ENCODE measurements around the gene SDHAF2.
"Not testable (repeated sequence)": the region's sequence is repeated elsewhere in the genome, so short reads cannot be mapped to it uniquely, and the experiment has no call there.

Gene SDHAF2

DNA sequence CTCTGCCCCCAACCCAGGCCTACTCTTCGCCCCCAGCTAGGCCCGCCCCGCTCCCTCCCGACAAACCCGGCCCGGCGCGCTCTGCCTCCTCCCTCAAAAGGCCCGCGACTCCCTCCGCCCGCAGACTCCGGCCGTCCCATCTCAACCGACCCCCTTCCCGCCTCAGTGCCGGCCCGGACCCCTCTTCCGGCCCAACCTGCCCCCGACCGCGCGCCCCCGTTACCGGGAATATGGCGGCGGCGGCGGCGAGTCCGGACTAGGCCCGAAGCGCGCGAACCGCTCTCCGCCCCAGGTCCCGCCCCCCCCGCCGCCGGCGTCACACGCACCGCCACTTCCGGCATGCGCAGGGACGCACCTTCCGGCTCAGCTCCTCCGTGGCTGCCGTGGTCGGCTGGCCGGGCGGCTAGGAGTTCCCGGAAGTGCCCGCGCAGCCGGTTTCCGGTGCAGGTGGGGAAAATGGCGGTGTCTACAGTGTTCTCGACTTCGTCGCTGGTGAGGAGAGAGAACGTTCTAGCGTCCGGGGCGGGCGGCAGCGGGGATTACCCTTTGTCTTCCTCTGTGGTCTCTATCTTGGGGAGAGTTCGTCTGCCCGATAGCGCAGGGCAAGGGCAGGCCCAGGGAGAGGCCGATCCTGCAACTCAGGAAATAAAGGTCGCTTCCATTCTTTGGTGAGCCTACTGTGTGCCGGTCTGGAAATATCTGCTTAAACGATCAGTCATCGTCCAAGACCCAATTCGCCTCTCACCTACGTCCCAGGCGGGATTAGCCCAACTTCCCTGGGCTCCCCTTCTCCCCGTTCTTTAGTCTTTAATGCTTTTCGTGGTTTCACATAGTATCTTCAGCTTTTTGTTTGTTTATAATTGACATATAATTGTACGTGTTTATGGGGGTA lies at the start of gene SDHAF2, which contains the start of gene CPSF7:
SDHAF2 (plus strand) TSS at position 434 of the 892 bp plus-strand sequence; CDS start at position 457, 23 bp downstream.
CPSF7 (minus strand) TSS at position 285 of the 892 bp plus-strand sequence. CDS start 740 bp downstream, outside the sequence.
- H3K9me3 ChIP-seq: 0 out of 2 replicates have a peak, but pooled peaks cover under 1% of the 10 kb centered on the region
- peak; percentile 85 to 98 for DNase-seq (ENCODE audit: low spot score in 2 of 2)
- H3K4me1 ChIP-seq: peaks cover 8% of the 10 kb centered on the region; the same call in 1 of the 2 replicates
- peaks cover 40% of the 10 kb centered on the region for H3K36me3 ChIP-seq (replicated peaks)
- in situ Hi-C loops (cut with MboI; ENCODE audit: low sequenced_read_pairs): no loop called here
- H3K27me3 ChIP-seq (ENCODE audit: low read depth): no peaks in the 10 kb centered on the region
- H3K4me3 ChIP-seq: peak within 1 kb of the TSS; percentile 97

GRCh38 chr11:61380884-61381283 lies 49.0 kb upstream of the SDHAF2 start:
- DNase-seq (ENCODE audit: low spot score in 2 of 2): no peak
- Histone ChIP-seq H3K4me1 (no peaks in the 10 kb centered on the region), H3K27me3 (ENCODE audit: low read depth) (no peaks in the 10 kb centered on the region), H3K36me3 (replicated peaks) (no peaks in the 10 kb centered on the region; the same call in 1 of the 2 replicates), H3K9me3 (no peaks in the 10 kb centered on the region), H3K4me3 (no peak overlapping the region)
- in situ Hi-C loops (cut with MboI; ENCODE audit: low sequenced_read_pairs): no loop called here

GRCh38 chr11:61383859-61384258 lies 46.1 kb upstream of the SDHAF2 start:
- DNase-seq (ENCODE audit: low spot score in 2 of 2); H3K4me1 ChIP-seq; H3K9me3 ChIP-seq; H3K36me3 ChIP-seq (replicated peaks); H3K4me3 ChIP-seq; in situ Hi-C loops (cut with MboI; ENCODE audit: low sequenced_read_pairs); H3K27me3 ChIP-seq (ENCODE audit: low read depth): not testable (repeated sequence)

- H3K4me3 ChIP-seq: no peak overlapping the region
- in situ Hi-C loops (cut with MboI; ENCODE audit: low sequenced_read_pairs): loop anchor here (5.0 kb wide), 1 partner anchor 47 kb away; no protein-coding TSS in a partner anchor
- H3K9me3 ChIP-seq: no peaks in the 10 kb centered on the region; the same call in 1 of the 2 replicates
- no peaks in the 10 kb centered on the region for H3K27me3 ChIP-seq (ENCODE audit: low read depth)
- H3K4me1 ChIP-seq: no peaks in the 10 kb centered on the region
- DNase-seq (ENCODE audit: low spot score in 2 of 2): no peak
- no peaks in the 10 kb centered on the region; the same call in 1 of the 2 replicates for H3K36me3 ChIP-seq (replicated peaks)
These were observed 45.4 kb upstream of the SDHAF2 start for GRCh38 chr11:61384271-61385242.

GRCh38 chr11:61390161-61390560 lies 39.8 kb upstream of the SDHAF2 start:
- Histone ChIP-seq H3K4me3 (no peak overlapping the region), H3K27me3 (ENCODE audit: low read depth) (no peaks in the 10 kb centered on the region), H3K36me3 (replicated peaks) (peaks cover 4% of the 10 kb centered on the region), H3K9me3 (no peaks in the 10 kb centered on the region; the same call in 1 of the 2 replicates), H3K4me1 (peaks cover 10% of the 10 kb centered on the region)
- no peak for DNase-seq (ENCODE audit: low spot score in 2 of 2)
- in situ Hi-C loops (cut with MboI; ENCODE audit: low sequenced_read_pairs): no loop called here

DNA sequence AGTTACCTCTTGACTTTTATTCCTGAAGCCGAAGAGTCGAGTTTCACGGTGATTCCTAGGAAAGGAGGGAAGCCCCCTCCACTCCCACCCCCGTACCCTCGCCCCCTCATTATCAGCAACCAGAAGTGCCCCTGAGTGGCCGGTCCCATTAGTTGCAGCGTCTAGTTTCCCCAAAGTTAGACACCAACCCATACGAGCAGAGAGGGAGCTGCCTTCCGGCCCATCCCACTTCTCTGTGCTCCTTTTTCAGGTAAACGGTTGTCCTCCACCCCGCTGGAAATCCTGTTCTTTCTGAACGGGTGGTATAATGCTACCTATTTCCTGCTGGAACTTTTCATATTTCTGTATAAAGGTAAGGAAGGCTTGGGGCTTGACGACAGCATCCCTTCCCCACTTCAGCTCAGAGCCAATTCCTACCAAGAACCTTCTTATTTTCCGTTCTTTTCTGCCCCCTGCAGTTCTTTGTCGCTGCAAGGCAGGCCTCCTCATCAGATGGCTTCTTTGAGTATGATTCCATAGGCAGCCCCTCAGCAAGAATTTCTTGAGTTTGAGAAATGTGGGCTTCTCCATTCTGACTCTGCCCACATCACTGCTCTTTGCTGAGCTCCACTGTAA lies 36.8 kb upstream of the SDHAF2 start:
- in situ Hi-C loops (cut with MboI; ENCODE audit: low sequenced_read_pairs): no loop called here
- DNase-seq (ENCODE audit: low spot score in 2 of 2): peak; percentile 35 to 39
- peak overlapping the region; percentile 58 for H3K4me3 ChIP-seq

DNA sequence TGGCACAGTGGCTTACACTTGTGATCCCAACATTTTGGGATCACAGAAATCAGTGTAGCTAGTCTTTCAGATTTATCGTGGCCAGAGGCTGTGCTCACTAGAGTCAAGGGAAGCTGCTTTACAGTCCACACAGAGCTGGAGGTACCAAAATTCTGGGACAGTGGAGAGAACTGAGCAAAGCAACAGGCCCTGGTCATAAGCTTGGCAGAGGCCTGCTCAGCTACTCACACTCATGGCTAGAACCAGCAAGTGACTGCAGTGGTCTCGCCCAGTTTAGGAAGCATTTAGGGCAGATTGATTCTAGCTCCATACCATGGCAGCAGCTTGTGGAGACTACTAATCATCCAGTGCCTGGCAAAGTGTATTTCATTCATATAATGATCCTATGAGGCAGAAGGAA lies 28.8 kb upstream of the SDHAF2 start:
- Histone ChIP-seq H3K9me3 (no peaks in the 10 kb centered on the region), H3K27me3 (ENCODE audit: low read depth) (no peaks in the 10 kb centered on the region), H3K4me3 (no peak overlapping the region), H3K36me3 (replicated peaks) (peaks cover 65% of the 10 kb centered on the region), H3K4me1 (no peaks in the 10 kb centered on the region)
- no peak for DNase-seq (ENCODE audit: low spot score in 2 of 2)
- in situ Hi-C loops (cut with MboI; ENCODE audit: low sequenced_read_pairs): no loop called here

More for the DNA sequence above, 36.8 kb upstream of the SDHAF2 start:
- Histone ChIP-seq H3K27me3 (ENCODE audit: low read depth) (no peaks in the 10 kb centered on the region), H3K4me1 (peaks cover 10% of the 10 kb centered on the region), H3K36me3 (replicated peaks) (peaks cover 9% of the 10 kb centered on the region), H3K9me3 (no peaks in the 10 kb centered on the region; the same call in 1 of the 2 replicates)

- H3K4me3 ChIP-seq: no peak overlapping the region
- no peaks in the 10 kb centered on the region for H3K4me1 ChIP-seq
- in situ Hi-C loops (cut with MboI; ENCODE audit: low sequenced_read_pairs): no loop called here
- no peaks in the 10 kb centered on the region for H3K27me3 ChIP-seq (ENCODE audit: low read depth)
- no peak for DNase-seq (ENCODE audit: low spot score in 2 of 2)
- H3K36me3 ChIP-seq (replicated peaks): peaks cover 69% of the 10 kb centered on the region
- no peaks in the 10 kb centered on the region for H3K9me3 ChIP-seq
These were observed 28.4 kb upstream of the SDHAF2 start for GRCh38 chr11:61401573-61401972.

DNA sequence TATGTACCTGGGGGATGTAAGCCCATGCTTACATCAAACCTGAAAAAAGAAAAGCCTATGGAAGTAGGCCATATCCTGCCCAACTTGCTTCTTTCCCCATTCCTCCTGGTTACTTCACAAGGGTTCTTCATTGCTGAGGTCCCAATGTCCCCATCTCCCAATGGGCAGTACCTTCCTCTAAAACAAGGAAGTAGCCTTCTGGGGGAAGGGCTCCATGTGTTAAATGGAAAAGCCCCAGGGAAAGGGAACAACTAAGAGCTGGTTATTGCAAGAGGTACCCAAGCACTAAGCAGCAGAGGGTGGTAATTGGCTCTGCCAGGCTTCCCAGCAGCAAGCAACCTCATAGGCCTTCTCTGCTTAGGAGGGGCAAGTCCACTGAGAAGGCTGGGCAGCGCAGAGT lies 26.3 kb upstream of the SDHAF2 start:
- Histone ChIP-seq H3K4me1 (no peaks in the 10 kb centered on the region), H3K27me3 (ENCODE audit: low read depth) (no peaks in the 10 kb centered on the region), H3K4me3 (no peak overlapping the region), H3K9me3 (no peaks in the 10 kb centered on the region), H3K36me3 (replicated peaks) (peaks cover 78% of the 10 kb centered on the region)
- in situ Hi-C loops (cut with MboI; ENCODE audit: low sequenced_read_pairs): no loop called here
- DNase-seq (ENCODE audit: low spot score in 2 of 2): no peak

- no peak for DNase-seq (ENCODE audit: low spot score in 2 of 2)
- Histone ChIP-seq H3K4me1 (no peaks in the 10 kb centered on the region), H3K36me3 (replicated peaks) (peaks cover 82% of the 10 kb centered on the region), H3K9me3 (no peaks in the 10 kb centered on the region), H3K4me3 (no peak overlapping the region), H3K27me3 (ENCODE audit: low read depth) (no peaks in the 10 kb centered on the region)
- in situ Hi-C loops (cut with MboI; ENCODE audit: low sequenced_read_pairs): no loop called here
These were observed 25.8 kb upstream of the SDHAF2 start for GRCh38 chr11:61404103-61404502.

DNA sequence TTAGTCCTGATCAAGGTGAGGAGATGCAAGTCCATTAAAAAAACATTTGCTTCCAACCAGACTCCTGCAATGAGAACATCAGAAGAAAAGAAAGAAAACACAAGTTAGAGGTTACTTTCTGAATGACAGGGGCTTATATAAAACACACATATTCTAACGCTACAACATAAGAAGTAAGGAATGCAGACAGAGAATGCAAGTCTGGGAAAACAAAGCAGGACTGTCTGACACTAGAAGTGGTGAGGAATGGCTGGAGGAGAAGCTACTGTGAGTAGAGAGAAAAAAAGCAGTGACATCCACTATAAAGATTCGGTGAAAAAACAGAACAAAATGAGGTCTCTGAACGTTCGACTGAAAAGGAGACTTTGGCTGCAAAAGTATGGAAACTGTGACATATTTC lies 25.3 kb upstream of the SDHAF2 start:
- Histone ChIP-seq H3K4me3 (no peak overlapping the region), H3K36me3 (replicated peaks) (peaks cover 87% of the 10 kb centered on the region), H3K9me3 (no peaks in the 10 kb centered on the region), H3K4me1 (no peaks in the 10 kb centered on the region), H3K27me3 (ENCODE audit: low read depth) (no peaks in the 10 kb centered on the region)
- in situ Hi-C loops (cut with MboI; ENCODE audit: low sequenced_read_pairs): no loop called here
- DNase-seq (ENCODE audit: low spot score in 2 of 2): no peak

DNA sequence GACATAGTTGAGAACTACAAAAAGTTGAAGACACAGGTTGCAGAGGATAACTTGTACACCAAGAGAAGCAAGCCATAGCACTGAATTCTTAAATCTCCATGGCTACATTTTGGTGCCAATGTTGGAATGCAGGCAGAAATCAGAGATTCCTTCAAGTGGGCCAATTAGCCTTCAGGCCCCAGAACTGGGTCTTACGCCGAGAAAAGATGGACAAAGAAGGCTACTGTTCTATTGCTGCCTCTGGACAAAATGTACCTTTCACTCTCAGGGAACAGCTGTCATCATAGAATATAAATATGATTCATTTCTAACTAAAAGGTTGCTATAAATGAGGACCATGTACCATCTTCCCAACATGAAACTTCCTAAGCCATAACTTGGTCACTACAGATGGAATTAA lies 23.9 kb upstream of the SDHAF2 start:
- in situ Hi-C loops (cut with MboI; ENCODE audit: low sequenced_read_pairs): no loop called here
- no peaks in the 10 kb centered on the region for H3K27me3 ChIP-seq (ENCODE audit: low read depth)
- H3K4me3 ChIP-seq: no peak overlapping the region
- no peaks in the 10 kb centered on the region for H3K4me1 ChIP-seq
- H3K36me3 ChIP-seq (replicated peaks): peaks cover 92% of the 10 kb centered on the region
- DNase-seq (ENCODE audit: low spot score in 2 of 2): no peak
- H3K9me3 ChIP-seq: no peaks in the 10 kb centered on the region

Measured in HAP-1 (cell line).